Spleen (tissue), 11 donors: ENCODE results near the gene CANX. TPM values are rescaled to one million over a fixed set of nuclear protein-coding genes. Genes with fewer than 3 reads are reported as not detected.
"Not testable (repeated sequence)": the region's sequence is repeated elsewhere in the genome, so short reads cannot be mapped to it uniquely, and the experiment has no call there.

ENCODE experiments used
- DNase-seq: peaks from one replicate; pipeline ENCODE4 v3.0.0-alpha.2; 2020
- H3K27ac ChIP-seq, 8 donors: fragments of 200-600 bp; sonication (generic) in 7 of 8; 1 replicate in 4 of 8; 2 replicates in 4 of 8; pipeline versions ENCODE4 v1.5.0 to v1.8.0; 2016 to 2021; ENCODE audit warnings: inconsistent platforms in 4 of 8, mild to moderate bottlenecking in 4 of 8, moderate library complexity in 1 of 8
- H3K27me3 ChIP-seq, 7 donors: fragments of 200-600 bp; sonication (generic) in 6 of 7; replicated peaks in 1 of 7; 1 replicate in 4 of 7; 2 replicates in 3 of 7; pipeline versions ENCODE4 v1.5.0 to v1.8.0; 2016 to 2021; ENCODE audit warnings: inconsistent platforms in 3 of 7, mild to moderate bottlenecking in 1 of 7
- H3K36me3 ChIP-seq, 6 donors: fragments of 200-600 bp; sonication (generic) in 5 of 6; 1 replicate in 4 of 6; 2 replicates in 2 of 6; pipeline versions ENCODE4 v1.5.0 to v1.8.0; 2016 to 2021; ENCODE audit warnings: inconsistent platforms in 2 of 6
- H3K4me1 ChIP-seq, 6 donors: fragments of 200-600 bp; sonication (generic) in 5 of 6; 1 replicate in 3 of 6; 2 replicates in 3 of 6; pipeline versions ENCODE4 v1.5.0 to v1.8.0; 2016 to 2021; ENCODE audit warnings: inconsistent platforms in 3 of 6
- H3K4me3 ChIP-seq, 8 donors: fragments of 200-600 bp; sonication (generic) in 7 of 8; 1 replicate in 4 of 8; 2 replicates in 4 of 8; pipeline versions ENCODE4 v1.5.0 to v1.8.0; 2016 to 2021; ENCODE audit warnings: inconsistent platforms in 4 of 8, mild to moderate bottlenecking in 4 of 8, moderate library complexity in 2 of 8
- H3K9me3 ChIP-seq, 8 donors: fragments of 200-600 bp; sonication (generic) in 7 of 8; 1 replicate in 4 of 8; 2 replicates in 4 of 8; pipeline versions ENCODE4 v1.5.0 to v1.8.0; 2016 to 2021; ENCODE audit warnings: inconsistent platforms in 4 of 8
- POLR2A ChIP-seq, 3 donors: fragments of 450-650 bp; IDR thresholded peaks; one replicate each; pipeline ENCODE4 v1.5.1; 2017; ENCODE audit warnings: antibody characterized with exemption in 3 of 3, mild to moderate bottlenecking in 1 of 3
- POLR2AphosphoS5 ChIP-seq, 3 donors: sonication (generic); formaldehyde crosslinking; IDR thresholded peaks; one replicate each; pipeline ENCODE4 v1.5.1; 2017; ENCODE audit warnings: antibody characterized with exemption in 3 of 3
- WGBS, 5 donors: extraction: QIAGEN DNeasy Blood & Tissue Kit in 3 of 5; methylation state at CpG; one replicate each; pipeline versions ENCODE4 v1.1.5 to v1.1.7; 2013 to 2018; 5-methylcytosine and 5-hydroxymethylcytosine counted together
- intact Hi-C: fragments of 100-400 bp; cut with DNase I; formaldehyde crosslinking; loops from one replicate; pipeline ENCODE4 v1.15.0; 2023; ENCODE audit warnings: low total_unique reads
- polyA plus RNA-seq, 3 donors: library from polyadenylated mRNA; stranded (reverse); fragments of 200-250 nt; gene quantifications; one replicate each; pipeline ENCODE4 v1.2.1, GENCODE V29; 2013
- total RNA-seq, 7 donors: library from RNA; depleted of rRNA in 3 of 7; stranded (reverse); fragments of >200 nt in 3 of 7; fragmentation: NEBNext Ultra II Directional in 4 of 7; extraction: Animal tissue kit (Norgen Biotek cat#: 25700) in 4 of 7; gene quantifications; one replicate each; pipeline versions ENCODE4 v1.1.0 to v1.2.1, GENCODE V29; 2016 to 2021
- TF ChIP-seq, protein P1 (sequence below), 11 experiments: fragments of 200-600 bp in 7 of 11; fragments of 450-650 bp in 4 of 11; sonication (generic) in 4 of 11; IDR thresholded peaks in 8 of 11; conservative IDR thresholded peaks in 3 of 11; 1 replicate in 7 of 11; 2 replicates in 4 of 11; pipeline versions ENCODE4 v1.4.0 to v1.8.0; 2016 to 2021; ENCODE audit warnings: antibody characterized with exemption in 11 of 11, inconsistent platforms in 4 of 11, mild to moderate bottlenecking in 1 of 11
- donor health status: healthy with polysubstance abuse.
- donor health status: DM: no; HTN: no; CAD: no; lungs with moderate emphysema.
- donor health status: DM: no; HTN: no; CAD: no.
- donor health status: Bipolar disorder and iron deficiency.
- donor health status: healthy.
- donor health status: DM: no; HTN: no; CAD: no.
- donor health status: DM: yes; HTN: yes; CAD: no.

CANX gene
- total and polyA plus RNA-seq, 10 donors, result 36.5 to 470 (median 282) TPM

DNA sequence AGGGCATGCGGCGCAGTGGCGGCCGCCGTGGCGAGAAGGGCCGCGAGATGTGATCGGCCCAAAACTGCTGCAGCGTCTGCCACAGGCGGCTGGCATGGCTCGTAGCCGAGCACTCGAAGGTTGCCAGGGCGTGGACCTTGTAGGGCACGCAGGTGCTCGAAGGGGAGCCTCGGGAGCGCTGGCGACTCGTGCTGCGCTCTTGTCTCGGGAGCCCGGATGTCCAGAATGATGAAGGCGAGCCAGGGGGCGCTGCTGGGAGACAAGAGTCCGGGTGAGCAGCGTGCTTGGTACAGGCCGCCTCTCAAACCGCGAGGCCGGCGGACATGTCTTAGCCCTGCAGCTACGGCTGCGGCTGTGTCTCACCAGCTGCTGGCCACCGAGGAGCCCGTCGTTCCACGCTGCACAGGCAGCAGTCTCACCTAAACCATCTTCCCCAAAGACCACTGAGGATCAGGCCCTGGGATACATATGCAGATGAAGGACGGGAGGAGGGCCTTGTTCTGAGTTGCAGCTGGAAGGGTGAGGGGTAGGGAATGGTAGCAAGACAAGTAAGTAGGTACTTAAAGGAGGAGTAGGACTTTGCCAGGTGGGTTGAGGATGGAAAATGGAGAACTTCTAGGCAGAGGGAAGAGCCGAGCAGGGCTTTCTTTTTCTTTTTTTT is 19.6 kb upstream of the CANX start:
- Histone ChIP-seq H3K4me1 (peaks cover 12 to 47% (median 29%) of the 10 kb centered on the region in 6 donors), H3K4me3 (peak overlapping the region; percentile 60 to 89 (median 77)), H3K36me3 (no peaks in the 10 kb centered on the region), H3K9me3 (no peaks in the 10 kb centered on the region), H3K27me3 (no peaks in the 10 kb centered on the region), H3K27ac (peak overlapping the region; percentile 61 to 95 (median 90))
- TF ChIP-seq POLR2A (IDR thresholded peaks at IDR 0.05), result no peak
- TF ChIP-seq POLR2AphosphoS5 (IDR thresholded peaks at IDR 0.05), result no peak
- TF ChIP-seq, protein P1, sequence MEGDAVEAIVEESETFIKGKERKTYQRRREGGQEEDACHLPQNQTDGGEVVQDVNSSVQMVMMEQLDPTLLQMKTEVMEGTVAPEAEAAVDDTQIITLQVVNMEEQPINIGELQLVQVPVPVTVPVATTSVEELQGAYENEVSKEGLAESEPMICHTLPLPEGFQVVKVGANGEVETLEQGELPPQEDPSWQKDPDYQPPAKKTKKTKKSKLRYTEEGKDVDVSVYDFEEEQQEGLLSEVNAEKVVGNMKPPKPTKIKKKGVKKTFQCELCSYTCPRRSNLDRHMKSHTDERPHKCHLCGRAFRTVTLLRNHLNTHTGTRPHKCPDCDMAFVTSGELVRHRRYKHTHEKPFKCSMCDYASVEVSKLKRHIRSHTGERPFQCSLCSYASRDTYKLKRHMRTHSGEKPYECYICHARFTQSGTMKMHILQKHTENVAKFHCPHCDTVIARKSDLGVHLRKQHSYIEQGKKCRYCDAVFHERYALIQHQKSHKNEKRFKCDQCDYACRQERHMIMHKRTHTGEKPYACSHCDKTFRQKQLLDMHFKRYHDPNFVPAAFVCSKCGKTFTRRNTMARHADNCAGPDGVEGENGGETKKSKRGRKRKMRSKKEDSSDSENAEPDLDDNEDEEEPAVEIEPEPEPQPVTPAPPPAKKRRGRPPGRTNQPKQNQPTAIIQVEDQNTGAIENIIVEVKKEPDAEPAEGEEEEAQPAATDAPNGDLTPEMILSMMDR (IDR thresholded peaks at IDR 0.05 in 8 of 11, conservative IDR thresholded peaks at IDR 0.05 in 3 of 11), result peak in 10 of 11 experiments; percentile 17 to 65 (median 52)
- WGBS, 5 donors, result 24 to 44% (median 27%) methylated on average over 23 to 41 of the region's 41 CpGs
- DNase-seq, result peak; percentile 93
- intact Hi-C loops, result no loop called here

DNA sequence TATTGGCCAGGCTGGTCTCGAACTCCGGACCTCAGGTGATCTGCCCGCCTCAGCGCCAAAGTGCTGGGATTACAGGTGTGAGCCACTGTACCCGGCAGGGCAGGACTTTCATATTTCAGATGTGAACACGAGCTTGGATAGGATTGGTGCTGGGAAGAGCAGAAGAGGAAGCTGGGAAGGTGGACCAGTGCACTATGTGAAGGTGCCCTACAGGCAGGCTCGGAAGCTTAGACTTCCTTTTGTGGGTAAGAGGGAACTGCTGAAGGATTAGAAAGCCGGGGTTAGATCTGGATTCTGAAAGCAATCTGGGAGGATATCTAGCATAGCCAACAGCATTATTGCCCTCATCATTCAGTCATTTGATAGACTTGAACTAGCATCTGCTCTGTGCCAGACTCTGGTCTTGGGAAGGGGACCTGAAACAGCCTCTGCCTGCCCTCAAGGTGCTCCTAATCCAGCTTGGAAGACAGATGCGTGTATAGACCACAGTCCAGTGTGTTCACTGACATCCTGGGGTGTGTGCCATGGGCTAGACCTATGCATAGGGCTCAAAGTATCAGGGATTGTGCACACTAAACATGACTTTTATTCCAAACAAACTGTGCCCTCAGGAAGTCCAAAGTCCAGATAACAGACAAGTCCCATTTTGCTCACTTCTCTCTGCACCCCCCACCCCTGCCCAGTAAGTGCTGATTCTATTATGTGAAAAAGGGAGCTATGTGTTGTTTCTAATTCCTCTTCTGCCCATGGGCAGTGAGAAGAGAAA is 18.6 kb upstream of the CANX start:
- peaks cover 12 to 47% (median 29%) of the 10 kb centered on the region in 6 donors for H3K4me1 ChIP-seq
- TF ChIP-seq, protein P1 (IDR thresholded peaks at IDR 0.05 in 8 of 11, conservative IDR thresholded peaks at IDR 0.05 in 3 of 11), result no peak
- no peak for TF ChIP-seq POLR2AphosphoS5 (IDR thresholded peaks at IDR 0.05)
- TF ChIP-seq POLR2A (IDR thresholded peaks at IDR 0.05), result no peak
- no peaks in the 10 kb centered on the region for H3K27me3 ChIP-seq
- H3K27ac ChIP-seq, result peak overlapping the region in 2 of 8 donors; percentile 13 to 37
- intact Hi-C loops, result no loop called here
- H3K9me3 ChIP-seq, result no peaks in the 10 kb centered on the region
- 73 to 80% (median 75%) methylated on average over 9 of the region's 9 CpGs for WGBS, 5 donors
- no peak for DNase-seq
- H3K36me3 ChIP-seq, result no peaks in the 10 kb centered on the region
- H3K4me3 ChIP-seq, result no peak overlapping the region

DNA sequence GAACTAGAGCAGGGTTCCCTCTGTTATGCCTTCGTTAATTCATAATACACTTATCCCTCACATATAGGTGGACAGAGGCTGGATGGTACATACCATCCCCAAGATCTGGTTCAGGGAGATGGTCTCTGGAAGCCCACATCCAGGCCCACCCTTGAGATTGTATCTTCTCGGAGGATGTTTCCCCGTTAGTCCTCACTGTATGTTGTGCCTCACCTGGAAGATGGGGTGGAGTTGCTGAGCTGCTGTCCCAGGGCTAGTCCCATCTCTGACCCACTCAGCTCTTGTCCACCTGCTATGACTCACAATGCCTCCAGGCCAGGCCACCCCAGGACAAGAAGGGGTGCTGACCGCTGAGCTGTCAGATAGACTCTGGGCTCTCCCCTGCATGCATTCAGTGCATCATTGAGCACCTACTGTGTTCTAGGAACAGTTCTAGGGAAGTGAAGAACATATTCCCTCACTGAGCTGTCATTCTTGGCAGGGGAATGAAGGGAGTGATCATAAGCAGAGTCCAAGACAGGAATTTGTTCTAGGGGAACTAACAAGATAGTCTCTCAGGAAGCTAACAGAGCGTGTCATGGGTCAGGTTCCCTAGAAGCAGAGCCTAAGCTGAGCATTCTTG is 17.9 kb upstream of the CANX start, which contains the start of gene CBY3:
CBY3 (minus strand) TSS at position 255 of the 622 bp plus-strand sequence; CDS start at position 139, 116 bp downstream.
- H3K36me3 ChIP-seq, result no peaks in the 10 kb centered on the region
- H3K4me1 ChIP-seq, result peaks cover 12 to 47% (median 29%) of the 10 kb centered on the region in 6 donors
- peak within 1 kb of the TSS in 3 of 8 donors; percentile 5 to 45 (median 13) for H3K27ac ChIP-seq
- H3K27me3 ChIP-seq, result no peaks in the 10 kb centered on the region
- no peak for DNase-seq
- intact Hi-C loops, result no loop called here
- 86 to 94% (median 93%) methylated on average over 5 of the region's 5 CpGs for WGBS, 5 donors
- TF ChIP-seq POLR2A (IDR thresholded peaks at IDR 0.05), result no peak
- TF ChIP-seq, protein P1 (IDR thresholded peaks at IDR 0.05 in 8 of 11, conservative IDR thresholded peaks at IDR 0.05 in 3 of 11), result no peak
- TF ChIP-seq POLR2AphosphoS5 (IDR thresholded peaks at IDR 0.05), result no peak
- no peaks in the 10 kb centered on the region for H3K9me3 ChIP-seq
- no peak within 1 kb of the TSS for H3K4me3 ChIP-seq

DNA sequence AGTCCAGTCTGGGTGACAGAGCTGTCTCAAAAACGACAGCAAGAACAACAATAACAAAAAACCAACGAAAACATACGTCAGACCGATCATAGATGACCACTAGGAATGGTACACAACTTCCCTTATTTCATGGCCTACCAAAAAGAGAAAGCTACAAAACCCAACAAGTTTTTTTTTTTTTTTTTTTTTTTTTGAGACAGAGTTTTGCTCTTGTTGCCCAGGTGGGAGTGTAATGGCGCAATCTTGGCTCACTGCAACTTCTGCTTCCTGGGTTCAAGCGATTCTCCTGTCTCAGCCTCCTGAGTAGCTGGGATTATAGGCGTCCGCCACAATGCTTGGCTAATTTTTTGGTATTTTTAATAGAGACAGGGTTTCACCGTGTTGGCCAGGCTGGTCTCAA is 9.6 kb upstream of the CANX start:
- H3K9me3 ChIP-seq, DNase-seq, H3K4me3 ChIP-seq, intact Hi-C loops, H3K36me3 ChIP-seq, H3K27me3 ChIP-seq, H3K4me1 ChIP-seq, H3K27ac ChIP-seq: not testable (repeated sequence)
- 74 to 87% (median 75%) methylated on average over 9 of the region's 9 CpGs for WGBS, 5 donors
